GM10248 (cell line): ENCODE results near the gene RNU5B-1.
"Not testable (repeated sequence)": the region's sequence is repeated elsewhere in the genome, so short reads cannot be mapped to it uniquely, and the experiment has no call there.

Experiments used
- CTCF ChIA-PET: fragments of 300-600 bp; sonication (Branson Sonifier 250); formaldehyde crosslinking; extraction: SDS; loops from one replicate; lab custom pipeline; 2021; ENCODE audit warnings: antibody characterized with exemption; lab: Yijun Ruan, JAX
- POLR2A ChIA-PET: fragments of 350-650 bp; sonication (Branson Sonifier 250); formaldehyde crosslinking; extraction: SDS; loops from one replicate; lab custom pipeline; 2020; ENCODE audit warnings: antibody characterized with exemption; lab: Yijun Ruan, JAX
- DNase-seq: peaks from one replicate; pipeline ENCODE4 v3.0.0; 2012; ENCODE audit errors: extremely low spot score
- TF ChIP-seq, protein P1 (sequence below): IDR thresholded peaks from 2 replicates; pipeline ENCODE4 v1.5.1; 2012; ENCODE audit warnings: mild to moderate bottlenecking, low read depth; ENCODE audit errors: extremely low read depth, missing control alignments, control extremely low read depth

RNU5B-1 gene

GRCh38 chr15:65349338-65349737 is 44.9 kb downstream of the RNU5B-1 start:
- no peak for DNase-seq
- CTCF ChIA-PET: interaction anchor here (0.9 to 2.4 kb wide), 2 partner anchors 11 to 36 kb away, joined by 3 to 13 read pairs; no protein-coding TSS in a partner anchor
- POLR2A ChIA-PET: no interaction called here
- TF ChIP-seq, protein P1, sequence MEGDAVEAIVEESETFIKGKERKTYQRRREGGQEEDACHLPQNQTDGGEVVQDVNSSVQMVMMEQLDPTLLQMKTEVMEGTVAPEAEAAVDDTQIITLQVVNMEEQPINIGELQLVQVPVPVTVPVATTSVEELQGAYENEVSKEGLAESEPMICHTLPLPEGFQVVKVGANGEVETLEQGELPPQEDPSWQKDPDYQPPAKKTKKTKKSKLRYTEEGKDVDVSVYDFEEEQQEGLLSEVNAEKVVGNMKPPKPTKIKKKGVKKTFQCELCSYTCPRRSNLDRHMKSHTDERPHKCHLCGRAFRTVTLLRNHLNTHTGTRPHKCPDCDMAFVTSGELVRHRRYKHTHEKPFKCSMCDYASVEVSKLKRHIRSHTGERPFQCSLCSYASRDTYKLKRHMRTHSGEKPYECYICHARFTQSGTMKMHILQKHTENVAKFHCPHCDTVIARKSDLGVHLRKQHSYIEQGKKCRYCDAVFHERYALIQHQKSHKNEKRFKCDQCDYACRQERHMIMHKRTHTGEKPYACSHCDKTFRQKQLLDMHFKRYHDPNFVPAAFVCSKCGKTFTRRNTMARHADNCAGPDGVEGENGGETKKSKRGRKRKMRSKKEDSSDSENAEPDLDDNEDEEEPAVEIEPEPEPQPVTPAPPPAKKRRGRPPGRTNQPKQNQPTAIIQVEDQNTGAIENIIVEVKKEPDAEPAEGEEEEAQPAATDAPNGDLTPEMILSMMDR: no peak

DNA sequence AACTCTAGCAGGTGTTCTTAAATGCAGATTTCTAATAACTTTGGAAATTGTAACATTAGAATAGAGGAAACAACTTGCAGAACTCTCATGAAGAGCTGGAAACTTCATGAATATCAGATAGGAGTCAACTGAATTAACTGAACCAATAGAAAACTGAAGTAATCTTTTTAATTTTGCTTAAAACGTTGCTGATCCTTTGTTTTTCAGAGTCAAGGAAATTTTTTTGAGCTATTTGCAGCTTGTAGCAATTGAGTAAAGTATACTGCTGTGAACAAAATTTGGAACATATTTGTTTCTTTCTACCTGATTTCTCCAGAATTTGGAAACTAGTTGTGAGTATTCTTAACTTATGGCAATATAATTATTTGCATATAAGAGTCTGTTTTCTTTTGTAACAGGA is 47.5 kb downstream of the RNU5B-1 start:
- POLR2A ChIA-PET, DNase-seq: not testable (repeated sequence)
- CTCF ChIA-PET: interaction anchor here (1.0 kb wide), 1 partner anchor 42 kb away, joined by 3 read pairs; no protein-coding TSS in a partner anchor
